GM12865 (cell line): Measurements from ENCODE around the gene CLASP1.
"Not testable (repeated sequence)": the region's sequence is repeated elsewhere in the genome, so short reads cannot be mapped to it uniquely, and the experiment has no call there.

Experiments
- DNase-seq: peaks from one replicate; pipeline ENCODE4 v3.0.0; 2010; ENCODE audit warnings: low read depth
- H3K4me3 ChIP-seq: 2 replicates; pipeline ENCODE4 v1.5.1; 2011; ENCODE audit warnings: mild to moderate bottlenecking, low read depth, low read length, control low read depth
- CTCF ChIP-seq: IDR thresholded peaks from 2 replicates; pipeline ENCODE4 v1.5.1; 2011; ENCODE audit warnings: low read length, control low read depth, low read depth, inconsistent platforms; ENCODE audit not compliant: insufficient read depth; ENCODE audit errors: missing control alignments

CLASP1 gene

DNA sequence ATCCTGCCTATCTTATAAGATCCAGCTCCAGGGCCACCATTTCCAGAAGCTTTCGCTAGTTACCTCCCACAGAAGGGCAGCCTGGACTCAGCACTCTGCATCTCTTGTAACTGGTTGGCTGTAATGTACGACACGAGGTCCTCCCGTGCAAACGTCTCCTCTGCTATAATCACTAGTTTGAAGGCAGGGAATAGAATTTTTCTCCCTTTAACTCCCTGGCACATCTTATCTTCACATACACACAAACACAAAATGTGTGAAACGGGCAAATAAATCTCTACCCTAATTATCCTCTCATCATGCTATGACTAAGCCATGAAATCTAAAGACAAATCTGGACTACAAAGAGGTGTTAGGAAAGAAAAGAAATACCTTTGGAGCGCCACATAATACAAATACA is 81.8 kb downstream of the CLASP1 start:
- no peak overlapping the region for H3K4me3 ChIP-seq
- DNase-seq: no peak
- no peak for TF ChIP-seq CTCF

DNA sequence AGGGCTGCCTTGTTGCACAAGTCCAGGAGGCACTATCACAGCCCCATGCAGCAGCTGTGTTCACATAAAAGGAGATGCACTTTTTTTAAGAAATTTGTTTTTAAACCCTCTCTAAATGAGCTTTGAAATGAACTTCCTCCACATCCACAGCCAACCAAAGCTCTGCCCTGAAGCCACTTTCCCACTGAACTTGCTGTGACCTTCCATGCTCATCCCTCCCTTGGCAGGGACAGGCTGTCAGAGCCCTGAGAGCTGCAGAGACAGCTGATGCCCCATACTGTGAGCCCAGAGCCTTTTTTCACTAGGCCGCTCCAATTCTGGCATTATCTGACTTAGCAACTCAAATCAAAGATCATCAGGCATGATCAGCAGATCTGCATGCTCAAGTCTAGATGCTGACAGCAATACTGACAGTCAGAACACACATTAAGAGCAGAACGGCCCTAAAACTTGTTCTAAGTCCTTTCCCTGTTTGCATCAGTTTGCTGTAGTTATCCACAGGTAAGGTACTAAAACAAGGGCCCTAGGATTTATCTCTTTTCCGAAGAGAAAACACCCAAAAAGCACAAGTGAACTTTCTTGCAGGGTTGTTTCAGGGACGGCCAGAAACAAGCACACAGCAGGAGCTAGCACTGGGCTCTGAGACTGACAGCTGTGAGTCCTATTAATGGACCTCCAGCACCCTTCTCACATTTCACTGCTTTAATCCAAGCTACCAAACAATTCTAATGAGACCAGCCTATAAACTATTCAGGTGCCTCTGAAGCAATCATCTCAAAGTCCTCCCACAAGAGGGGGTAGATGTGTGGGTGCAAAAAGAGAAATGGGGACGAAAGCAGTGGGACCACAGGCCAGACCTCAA is 83.6 kb downstream of the CLASP1 start:
- DNase-seq: no peak
- no peak for TF ChIP-seq CTCF
- no peak overlapping the region for H3K4me3 ChIP-seq

- no peak for TF ChIP-seq CTCF
- H3K4me3 ChIP-seq: no peak overlapping the region
- DNase-seq: no peak
Measured at GRCh38 chr2:121564905-121565304, 84.4 kb downstream of the CLASP1 start.

GRCh38 chr2:121563754-121564153 is 85.5 kb downstream of the CLASP1 start:
- DNase-seq, H3K4me3 ChIP-seq: not testable (repeated sequence)

DNA sequence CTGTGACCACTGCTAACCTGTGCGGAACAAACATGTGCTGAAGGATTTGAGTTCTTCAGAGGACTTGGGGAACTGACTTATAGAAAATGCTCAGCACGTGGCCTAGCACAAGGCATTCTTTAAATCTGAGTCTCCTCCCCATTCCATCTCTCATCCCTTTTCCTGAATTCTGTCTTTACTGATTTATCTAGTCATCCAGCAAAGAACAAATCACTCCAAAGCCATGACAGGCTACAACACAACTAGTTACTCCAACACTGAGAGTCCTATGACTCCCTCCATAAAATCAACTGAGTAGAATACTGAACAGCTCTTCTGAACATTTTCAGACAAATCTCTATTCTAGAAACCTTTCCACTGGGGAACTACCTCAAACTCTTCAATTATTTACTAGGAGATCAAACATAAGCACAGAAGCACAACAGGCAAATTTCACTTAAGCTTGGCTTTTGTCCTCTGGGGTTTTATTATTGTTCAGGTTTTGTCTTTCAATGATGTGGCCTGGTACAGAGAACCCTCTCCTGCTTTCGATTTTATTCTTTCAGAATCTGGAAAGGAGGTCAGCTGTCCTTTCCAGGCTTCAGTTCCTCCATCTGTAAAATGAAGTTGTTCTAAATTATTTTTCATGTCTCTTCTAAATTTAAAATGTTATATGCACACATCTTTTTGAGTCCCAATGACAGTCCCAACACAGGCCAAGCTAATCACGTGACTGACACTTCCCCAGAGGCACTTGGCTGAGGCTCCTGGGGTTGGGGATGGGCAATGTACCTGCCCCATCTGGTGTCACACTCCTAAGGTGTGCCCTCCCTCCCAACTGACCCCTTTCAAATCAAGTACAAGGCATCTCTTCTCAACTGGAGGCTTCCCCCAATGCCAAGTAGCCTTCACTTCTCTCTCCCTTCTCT is 86.7 kb downstream of the CLASP1 start:
- TF ChIP-seq CTCF: no peak
- no peak overlapping the region for H3K4me3 ChIP-seq
- DNase-seq: peak; percentile 26

DNA sequence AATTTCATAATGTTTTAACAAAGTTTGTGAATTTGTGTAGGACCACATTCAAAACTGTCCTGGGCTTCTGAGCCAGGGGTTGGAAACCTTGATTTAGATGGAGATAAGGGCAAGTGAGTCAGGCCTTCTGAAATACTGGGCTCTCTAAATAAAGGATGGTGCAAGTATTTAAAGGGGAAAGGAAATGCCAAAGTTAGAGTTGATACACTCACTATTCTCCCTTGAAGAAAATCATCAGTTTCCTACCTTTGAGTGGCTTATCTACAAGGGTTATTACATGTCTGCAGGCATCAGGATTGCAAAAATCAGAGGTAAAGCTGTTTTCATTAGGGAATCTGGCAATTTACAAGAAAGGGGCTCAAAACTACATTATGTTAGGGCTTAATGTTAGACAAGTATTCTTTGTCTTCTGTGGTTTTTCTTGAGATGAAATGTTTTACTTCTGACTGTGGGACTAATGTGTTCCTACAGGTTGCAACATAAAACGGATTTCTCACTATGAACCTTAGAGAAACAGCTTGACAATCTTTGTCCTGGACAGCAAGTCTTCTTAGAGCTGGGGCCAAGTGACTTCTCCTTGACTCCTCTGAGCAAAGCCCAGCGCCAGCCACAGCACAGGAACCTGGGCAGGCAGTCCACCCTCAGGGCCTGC is 87.5 kb downstream of the CLASP1 start:
- no peak for DNase-seq

More for the DNA sequence above, 87.5 kb downstream of the CLASP1 start:
- H3K4me3 ChIP-seq: no peak overlapping the region
- no peak for TF ChIP-seq CTCF
